Dermis microvascular lymphatic vessel endothelial cell (primary cell): ENCODE measurements around the gene C12orf43. TPM values are rescaled to one million over a fixed set of nuclear protein-coding genes. Genes with fewer than 3 reads are reported as not detected.

Experiments
- DNase-seq, 2 donors: peaks; one replicate each; pipeline versions ENCODE4 v3.0.0 to v3.0.0-alpha.2; 2010; ENCODE audit warnings: low read depth in 2 of 2
- total RNA-seq: library from RNA; depleted of rRNA; stranded (reverse); fragments of >200 nt; gene quantifications from 2 replicates; pipeline ENCODE4 v1.2.1, GENCODE V29; 2014

The C12orf43 gene
- total RNA-seq, 1 donor from 2014 or later, result 12.6 TPM

GRCh38 chr12:120999191-121000120, 16.8 kb downstream of the C12orf43 start:
- DNase-seq, result no peak

- no peak for DNase-seq
Observed at GRCh38 chr12:120998435-120998834, 17.9 kb downstream of the C12orf43 start.

DNA sequence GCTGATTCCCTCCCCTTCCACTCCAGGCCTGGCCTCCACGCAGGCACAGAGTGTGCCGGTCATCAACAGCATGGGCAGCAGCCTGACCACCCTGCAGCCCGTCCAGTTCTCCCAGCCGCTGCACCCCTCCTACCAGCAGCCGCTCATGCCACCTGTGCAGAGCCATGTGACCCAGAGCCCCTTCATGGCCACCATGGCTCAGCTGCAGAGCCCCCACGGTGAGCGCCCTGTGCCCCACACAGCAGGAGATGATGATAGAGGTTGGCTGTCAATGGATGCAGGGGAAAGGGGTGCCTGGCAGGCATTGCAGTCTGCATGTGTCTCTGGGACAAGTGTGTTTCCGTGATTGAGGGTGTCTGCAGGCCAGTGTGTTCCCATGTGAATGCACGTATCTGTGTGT, 18.8 kb downstream of the C12orf43 start:
- no peak for DNase-seq

DNA sequence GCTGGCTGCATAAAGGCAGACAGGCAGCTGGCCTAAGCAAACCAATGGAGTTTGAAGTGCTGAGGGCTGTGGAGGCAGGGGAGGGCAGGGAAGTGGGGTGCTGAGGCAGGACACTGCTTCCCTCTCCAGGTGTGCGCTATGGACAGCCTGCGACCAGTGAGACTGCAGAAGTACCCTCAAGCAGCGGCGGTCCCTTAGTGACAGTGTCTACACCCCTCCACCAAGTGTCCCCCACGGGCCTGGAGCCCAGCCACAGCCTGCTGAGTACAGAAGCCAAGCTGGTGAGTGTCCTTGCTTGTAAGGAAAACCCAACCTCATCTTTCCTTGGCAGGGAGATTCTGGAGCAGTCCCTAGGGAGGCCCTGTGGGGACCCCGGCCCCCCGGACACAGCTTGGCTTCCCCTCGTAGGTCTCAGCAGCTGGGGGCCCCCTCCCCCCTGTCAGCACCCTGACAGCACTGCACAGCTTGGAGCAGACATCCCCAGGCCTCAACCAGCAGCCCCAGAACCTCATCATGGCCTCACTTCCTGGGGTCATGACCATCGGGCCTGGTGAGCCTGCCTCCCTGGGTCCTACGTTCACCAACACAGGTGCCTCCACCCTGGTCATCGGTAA, 20.0 kb downstream of the C12orf43 start:
- DNase-seq, result no peak

GRCh38 chr12:120994589-120995337, 21.5 kb downstream of the C12orf43 start:
- DNase-seq, result no peak

DNA sequence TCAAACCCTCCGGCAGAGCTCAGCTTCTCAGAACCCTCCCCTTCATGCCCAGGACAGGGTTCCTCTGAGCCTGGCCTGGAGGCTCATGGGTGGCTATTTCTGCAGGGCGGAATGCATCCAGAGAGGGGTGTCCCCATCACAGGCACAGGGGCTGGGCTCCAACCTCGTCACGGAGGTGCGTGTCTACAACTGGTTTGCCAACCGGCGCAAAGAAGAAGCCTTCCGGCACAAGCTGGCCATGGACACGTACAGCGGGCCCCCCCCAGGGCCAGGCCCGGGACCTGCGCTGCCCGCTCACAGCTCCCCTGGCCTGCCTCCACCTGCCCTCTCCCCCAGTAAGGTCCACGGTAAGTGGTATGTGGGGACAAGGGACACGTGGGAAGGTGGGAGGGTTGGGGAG, 22.2 kb downstream of the C12orf43 start:
- DNase-seq, result no peak

DNA sequence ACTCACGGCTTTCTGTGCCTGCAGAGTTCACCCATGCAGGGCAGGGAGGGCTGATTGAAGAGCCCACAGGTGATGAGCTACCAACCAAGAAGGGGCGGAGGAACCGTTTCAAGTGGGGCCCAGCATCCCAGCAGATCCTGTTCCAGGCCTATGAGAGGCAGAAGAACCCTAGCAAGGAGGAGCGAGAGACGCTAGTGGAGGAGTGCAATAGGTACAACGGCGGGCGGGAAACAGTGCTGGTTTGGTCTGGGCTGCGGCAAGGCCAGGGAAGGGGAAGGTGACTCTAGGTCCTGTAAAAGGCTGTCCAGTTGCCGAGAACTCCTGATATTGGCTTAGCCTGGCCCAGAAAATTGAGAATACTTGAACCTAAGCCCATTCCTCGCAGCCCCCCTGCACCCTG, 22.8 kb downstream of the C12orf43 start:
- no peak for DNase-seq

DNA sequence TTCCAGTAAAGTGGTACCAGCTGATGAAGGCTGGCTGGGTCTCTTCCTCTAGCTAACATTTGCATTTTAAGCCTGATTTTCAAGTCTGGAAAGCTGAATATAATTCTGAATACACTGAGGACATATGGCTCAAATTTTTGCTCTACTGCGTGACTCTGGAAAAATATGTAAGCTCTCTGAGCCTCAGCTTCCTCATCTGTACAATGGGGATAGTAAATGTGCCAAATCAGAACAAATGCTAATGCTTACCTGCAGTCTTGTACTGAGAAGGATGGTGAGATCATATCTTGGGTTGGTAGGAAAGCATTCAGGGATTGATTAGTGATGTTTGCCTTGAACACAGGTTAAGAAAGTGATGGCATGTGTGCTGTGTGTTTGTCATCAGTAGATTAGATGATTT, 23.3 kb downstream of the C12orf43 start:
- no peak for DNase-seq

GRCh38 chr12:120991965-120992364, 24.3 kb downstream of the C12orf43 start:
- DNase-seq, result no peak

GRCh38 chr12:120990487-120991055, 25.7 kb downstream of the C12orf43 start:
- DNase-seq, result no peak

GRCh38 chr12:120989687-120990086, 26.6 kb downstream of the C12orf43 start:
- DNase-seq, result no peak

DNA sequence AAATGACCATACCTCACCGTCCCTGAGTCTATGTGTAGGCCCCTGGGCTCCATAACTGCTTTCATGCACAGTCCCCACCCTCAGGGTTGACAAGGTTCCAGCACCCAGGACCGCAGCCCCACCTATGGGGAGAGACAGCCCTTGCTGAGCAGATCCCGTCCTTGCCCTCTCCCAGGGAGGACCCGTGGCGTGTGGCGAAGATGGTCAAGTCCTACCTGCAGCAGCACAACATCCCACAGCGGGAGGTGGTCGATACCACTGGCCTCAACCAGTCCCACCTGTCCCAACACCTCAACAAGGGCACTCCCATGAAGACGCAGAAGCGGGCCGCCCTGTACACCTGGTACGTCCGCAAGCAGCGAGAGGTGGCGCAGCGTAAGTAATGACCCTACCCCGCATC, 27.6 kb downstream of the C12orf43 start:
- DNase-seq, result no peak

DNA sequence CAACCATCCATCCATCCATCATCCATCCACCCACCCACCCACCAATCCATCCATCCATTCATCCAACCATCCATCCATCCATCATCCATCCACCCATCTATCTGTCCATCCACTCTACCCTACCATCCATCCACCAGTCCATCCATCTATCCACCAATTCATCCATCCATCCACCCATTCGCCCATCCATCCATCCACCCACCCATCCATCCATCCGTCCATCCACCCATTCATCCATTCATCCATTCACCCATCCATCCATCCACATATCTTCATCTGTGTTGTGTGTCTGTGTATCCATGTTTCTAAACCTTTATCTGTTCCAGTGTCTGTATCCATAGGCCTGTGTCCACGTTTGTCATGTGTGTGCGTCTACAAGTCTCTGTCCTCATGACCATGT, 28.1 kb downstream of the C12orf43 start:
- DNase-seq, result no peak

DNA sequence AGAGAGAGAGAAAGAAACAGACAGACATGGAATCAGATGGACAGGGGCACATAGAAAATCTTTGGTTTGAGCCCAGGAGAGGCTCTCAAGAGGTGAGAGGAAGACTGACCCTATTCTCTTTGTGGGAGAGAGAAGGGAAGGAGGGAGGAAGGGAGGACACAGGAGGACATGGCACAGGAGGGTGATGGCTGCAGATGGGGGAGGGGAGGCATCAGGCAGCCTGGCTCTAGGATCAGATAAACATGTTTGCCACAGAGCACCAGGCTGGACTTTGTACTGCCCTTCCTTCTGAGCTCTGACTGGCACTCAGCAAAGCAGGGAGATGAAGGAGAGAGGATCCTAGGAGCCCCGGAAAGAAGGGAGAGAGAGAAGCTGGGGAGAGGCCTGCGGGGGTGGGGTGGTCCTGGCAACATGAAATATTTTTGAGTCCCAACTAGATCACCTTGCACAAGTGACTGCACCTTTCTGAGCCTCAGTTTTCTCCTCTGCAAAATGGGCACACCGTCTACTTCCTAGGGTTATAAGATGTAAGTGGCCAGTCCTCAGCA, 31.9 kb downstream of the C12orf43 start:
- no peak for DNase-seq

DNA sequence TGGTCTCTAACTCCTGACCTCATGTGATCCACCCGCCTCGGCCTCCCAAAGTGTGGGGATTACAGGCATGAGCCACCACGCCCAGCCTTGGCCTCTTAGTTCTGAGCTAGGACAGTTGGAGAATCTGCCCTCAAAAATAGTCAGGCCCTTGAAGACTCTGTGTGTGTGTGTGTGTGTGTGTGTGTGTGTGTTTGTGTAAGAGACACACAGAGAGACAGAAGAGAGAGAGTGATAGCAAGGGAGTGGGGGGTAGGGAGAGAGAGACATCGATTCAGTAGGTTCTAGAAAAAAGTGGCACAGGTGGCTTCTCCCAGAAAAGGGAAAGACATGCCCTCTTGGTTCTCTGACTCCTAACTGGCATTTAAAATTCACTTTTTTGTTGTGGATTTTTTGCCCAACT, 32.5 kb downstream of the C12orf43 start:
- DNase-seq, result no peak

DNA sequence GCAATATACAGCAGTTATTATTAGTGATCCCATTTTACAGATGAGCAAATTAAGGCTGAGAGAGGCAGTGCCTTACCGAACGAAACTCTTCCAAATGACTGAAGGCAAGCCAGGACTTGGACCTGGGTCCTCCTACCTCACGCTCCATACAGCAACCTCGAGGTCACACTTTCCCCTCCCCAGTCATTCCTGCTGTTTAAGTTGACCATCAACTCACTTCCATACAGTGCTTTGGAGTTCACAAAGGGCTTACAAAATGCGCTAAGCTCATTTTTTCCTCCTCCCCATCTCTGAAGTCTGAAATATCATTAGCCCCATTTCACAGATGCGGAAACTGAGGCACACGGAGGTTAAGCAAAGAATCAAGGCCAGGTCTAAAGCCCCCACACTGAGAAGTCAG, 33.6 kb downstream of the C12orf43 start:
- no peak for DNase-seq

DNA sequence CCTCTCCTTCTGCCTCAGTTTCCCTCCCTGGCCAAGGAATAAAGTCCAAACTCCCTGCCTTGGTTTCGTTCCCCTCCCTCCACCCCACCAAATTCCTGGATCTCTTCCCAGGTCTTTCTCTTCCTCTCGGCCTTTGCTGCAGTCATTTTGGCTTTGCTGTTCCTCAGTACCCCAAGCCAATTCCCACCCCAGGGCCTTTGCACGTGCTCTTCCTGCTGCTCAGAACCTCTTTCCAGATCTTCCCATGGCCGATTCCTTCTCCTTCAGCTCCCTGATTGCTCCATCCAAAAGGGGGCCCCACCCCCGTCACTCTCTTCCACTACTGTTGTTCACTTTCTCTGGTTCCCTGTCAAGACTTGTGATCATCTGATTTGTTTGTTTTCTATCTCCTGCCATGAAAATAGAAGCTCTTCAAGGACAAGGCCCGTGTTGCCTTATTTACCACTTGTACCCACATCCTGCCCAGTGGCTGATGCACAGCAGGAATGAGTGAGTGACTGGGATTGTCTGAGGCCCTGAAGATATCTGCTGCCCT, 34.8 kb downstream of the C12orf43 start:
- no peak for DNase-seq

DNA sequence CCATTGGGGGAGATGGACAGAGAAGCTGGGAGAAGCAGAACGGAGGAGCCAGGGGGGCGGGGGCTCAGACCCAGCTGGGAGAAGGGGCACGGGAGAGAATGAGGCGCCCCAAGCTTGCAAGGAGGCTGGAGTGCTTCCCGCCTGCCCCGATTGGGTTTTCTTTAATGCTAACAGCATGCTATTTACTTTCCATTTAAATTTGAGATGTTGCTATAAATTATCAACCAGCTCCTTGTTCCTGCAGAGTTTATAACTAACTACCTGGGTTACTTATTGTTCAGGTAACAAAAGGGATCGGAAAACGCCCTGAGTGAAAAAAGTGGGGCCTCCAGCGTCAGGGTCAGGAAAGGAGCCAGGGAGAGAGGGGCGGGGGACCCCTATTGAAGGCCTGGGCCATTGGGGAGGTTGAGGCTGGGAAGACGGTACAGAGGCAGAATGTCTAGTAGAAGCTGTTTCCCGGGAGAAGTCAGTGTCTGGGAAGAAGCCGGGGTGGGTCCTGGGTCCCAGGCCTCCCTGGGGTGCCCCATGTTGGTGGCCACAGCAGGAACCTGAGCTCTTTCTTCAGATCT, 35.4 kb downstream of the C12orf43 start:
- DNase-seq, result no peak

DNA sequence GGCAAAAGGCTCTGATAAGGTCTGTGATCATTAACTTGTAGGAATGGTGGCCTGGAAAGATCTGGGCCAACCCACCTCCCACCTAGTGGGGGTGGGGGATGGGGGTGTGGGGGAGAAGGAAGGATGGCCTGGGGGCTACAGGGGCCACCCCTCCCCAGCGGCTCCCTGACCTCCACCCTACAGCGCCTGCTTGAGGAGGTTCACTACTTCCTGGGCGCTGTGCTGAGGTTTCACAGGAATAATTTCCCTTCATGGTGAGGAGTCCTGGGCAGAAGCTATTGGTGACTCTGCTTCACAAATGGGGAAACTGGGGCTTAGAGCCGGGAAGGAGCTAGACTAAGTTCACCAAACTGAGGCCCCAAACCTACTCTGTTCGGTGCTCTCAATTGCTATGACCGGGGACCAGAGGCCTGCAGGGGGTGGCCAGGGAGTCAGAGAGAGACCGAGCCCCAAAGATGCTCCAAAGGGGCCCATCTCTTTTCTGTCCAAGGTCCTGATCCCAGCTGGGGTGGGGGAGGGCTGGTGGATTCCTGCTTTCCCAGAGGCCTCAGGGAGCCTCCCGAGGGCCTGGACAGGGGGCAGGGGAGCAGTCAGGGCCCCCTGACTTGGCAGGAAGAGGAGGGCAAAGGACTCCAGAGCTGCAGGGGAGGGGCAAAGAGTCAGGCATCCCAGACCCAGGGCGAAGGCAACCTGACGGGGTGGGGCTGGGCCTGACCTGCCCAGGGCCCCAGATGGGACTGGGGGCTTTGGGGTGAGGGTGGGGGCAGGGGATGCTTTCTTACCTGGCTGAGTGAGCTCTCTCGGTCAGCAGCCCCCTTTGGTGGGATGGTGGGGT, 36.2 kb downstream of the C12orf43 start:
- no peak for DNase-seq

DNA sequence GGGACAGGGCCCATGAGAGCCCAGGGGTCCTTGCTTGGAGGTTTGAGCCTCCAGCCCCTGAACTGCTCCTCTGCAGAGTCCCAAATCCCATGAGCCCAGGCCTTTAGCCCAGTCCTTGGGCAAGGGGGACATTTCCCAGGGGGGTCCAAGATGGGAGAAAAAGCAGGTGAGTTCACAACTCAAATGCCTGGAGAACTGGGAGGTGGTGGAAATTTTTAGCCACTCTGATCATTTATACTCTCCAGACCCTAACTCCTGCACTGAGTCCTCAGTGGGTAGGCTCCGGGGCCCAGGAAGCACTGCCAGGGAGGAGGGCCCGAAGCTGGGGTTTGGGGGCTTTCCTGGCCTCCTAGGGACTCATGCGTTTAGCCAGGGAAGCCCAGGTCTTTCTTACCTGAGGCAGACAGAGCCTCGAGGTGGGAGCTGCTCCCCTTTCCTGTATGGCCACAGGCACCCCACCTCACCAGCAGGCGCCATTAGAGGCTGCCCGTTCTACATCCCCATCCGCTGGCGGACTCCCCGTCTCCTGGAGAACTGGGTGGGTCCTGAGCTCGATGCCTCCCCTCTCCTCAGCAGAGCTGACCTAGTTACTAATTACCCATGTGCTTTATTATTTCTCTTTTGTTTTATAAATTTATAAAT, 36.9 kb downstream of the C12orf43 start:
- no peak for DNase-seq
